Activated CD4-positive, alpha-beta T cell treated with anti-CD3 and anti-CD28 coated beads, Interleukin-2, amount 50 U/mL, for 48 hours (primary cell): ENCODE data around the gene KRTAP9-8.
"Not testable (repeated sequence)": the region's sequence is repeated elsewhere in the genome, so short reads cannot be mapped to it uniquely, and the experiment has no call there.

ENCODE experiments used
- DNase-seq, 2 experiments: peaks; one replicate each; pipeline ENCODE4 v3.0.0-alpha.2; 2020

Gene KRTAP9-8

DNA sequence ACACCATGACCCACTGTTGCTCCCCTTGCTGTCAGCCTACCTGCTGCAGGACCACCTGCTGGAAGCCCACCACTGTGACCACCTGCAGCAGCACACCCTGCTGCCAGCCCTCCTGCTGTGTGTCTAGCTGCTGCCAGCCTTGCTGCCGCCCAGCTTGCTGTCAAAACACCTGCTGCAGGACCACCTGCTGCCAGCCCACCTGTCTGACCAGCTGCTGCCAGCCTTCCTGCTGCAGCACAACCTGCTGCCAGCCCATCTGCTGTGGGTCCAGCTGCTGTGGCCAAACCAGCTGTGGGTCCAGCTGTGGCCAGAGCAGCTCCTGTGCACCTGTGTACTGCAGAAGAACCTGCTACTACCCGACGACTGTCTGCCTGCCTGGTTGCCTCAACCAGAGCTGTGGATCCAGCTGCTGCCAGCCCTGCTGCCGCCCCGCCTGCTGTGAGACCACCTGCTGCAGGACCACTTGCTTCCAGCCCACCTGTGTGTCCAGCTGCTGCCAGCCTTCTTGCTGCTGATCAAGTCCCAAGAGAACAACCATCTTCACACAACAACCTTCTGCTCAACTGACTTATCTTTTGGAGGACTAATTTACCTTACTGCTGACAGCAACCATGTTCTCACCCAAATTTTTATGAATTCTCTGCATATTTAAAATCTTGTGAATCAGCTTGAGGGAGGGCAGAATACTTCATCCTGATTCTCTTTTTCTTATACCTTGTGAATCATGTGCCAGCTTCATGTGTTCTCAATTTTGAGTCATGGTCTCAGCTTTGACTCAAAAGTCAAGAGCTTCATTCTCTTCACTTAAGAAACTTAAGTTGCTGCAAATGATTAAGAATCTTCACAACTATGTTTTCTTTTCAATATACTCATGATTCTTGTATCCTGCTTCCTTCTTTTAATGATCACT is 17.8 kb downstream of the KRTAP9-8 start, which contains the start of gene KRTAP9-9:
KRTAP9-9 (plus strand) TSS at position 4 of the 910 bp plus-strand sequence.
- not testable (repeated sequence) for DNase-seq

DNA sequence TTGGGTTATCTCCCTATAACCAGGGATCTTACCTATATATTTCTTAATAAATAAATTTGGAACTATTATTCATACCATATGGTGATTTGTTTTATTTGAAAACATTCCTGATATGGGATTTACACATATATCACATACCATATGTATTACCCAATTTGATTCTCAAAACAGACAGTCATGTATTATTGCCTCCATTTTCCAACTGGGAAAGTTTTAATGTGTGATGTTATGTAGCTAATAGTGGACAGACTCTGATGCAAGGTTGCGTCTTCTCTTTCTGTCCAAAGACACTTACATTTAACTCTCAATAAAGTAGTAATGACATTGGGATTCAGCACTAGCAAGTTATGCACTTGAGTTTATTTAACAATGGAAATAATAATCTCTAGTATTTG is 18.5 kb downstream of the KRTAP9-8 start:
- no peak for DNase-seq

DNA sequence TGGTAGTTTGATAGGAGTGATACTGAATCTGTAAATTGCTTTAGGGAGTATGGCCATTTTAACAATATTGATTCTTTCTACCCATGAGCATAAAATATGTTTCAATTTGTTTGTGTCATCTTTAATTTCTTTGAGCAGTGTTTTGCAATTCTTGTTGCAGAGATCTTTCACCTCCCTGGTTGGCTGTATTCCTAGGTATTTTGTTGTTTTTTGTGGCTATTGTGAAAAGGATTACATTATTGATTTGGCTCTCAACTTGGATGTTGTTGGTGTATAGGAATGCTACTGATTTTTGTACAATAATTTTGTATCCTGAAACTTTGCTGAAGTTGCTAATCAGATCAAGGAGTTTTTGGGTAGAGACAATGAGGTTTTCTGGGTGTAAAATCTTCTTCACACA is 20.6 kb downstream of the KRTAP9-8 start:
- DNase-seq, result no peak

DNA sequence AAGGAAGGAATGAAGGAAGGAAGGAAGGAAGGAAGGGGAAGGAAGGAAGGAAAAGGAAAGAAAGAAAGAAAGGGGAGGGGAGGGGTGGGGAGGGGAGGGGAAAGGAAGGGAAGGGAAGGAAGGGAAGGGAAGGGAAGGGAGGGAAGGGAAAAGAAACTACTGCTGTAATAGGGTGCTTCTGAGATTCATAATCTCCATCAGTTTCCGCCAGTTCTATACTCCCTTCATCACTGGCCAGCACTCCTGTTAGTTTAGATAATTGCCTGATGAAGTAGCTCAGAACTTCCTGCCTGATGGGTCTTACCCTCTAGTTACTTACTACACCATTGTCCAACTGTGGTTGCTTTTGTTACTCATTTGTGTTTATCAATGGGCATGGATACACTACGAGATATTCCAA is 25.4 kb downstream of the KRTAP9-8 start:
- no peak for DNase-seq

DNA sequence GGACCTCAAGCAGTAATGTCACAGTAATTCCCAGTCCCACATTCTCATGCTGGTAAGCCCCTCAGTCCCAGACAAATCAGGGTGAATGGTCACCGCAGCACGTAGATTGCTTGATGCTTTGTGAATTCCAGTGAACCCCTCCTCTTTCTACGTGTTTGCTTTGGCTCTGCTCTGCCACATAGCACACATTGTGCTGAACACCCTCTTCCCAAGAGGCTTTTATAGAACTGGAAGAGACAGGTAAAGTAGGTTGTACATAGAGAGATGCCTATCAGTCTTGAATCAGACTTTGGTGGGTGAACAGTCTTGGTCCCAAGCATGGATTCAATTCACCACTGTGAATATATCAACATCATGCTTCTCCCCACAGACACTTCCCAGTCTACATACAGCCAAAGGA is 26.8 kb downstream of the KRTAP9-8 start:
- DNase-seq, result no peak

DNA sequence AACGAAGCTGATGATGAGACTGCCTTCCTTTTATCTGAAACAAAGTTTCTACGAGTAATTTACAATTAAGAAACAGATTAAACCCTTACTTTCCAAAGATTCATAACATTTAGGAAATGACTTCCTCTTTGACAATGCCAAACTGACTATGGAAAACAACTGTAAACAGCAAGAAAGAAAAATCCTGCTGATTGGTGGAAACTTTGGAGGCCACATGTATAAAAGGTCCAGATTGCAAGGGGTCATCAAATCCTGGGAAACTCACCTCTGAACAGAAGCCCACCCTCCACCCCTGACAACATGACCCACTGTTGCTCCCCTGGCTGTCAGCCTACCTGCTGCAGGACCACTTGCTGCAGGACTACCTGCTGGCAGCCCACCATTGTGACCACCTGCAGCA is 27.3 kb downstream of the KRTAP9-8 start, which contains the start of gene KRTAP9-6:
KRTAP9-6 (plus strand) TSS at position 301 of the 400 bp plus-strand sequence; CDS start at position 301, 0 bp downstream.
- no peak for DNase-seq

DNA sequence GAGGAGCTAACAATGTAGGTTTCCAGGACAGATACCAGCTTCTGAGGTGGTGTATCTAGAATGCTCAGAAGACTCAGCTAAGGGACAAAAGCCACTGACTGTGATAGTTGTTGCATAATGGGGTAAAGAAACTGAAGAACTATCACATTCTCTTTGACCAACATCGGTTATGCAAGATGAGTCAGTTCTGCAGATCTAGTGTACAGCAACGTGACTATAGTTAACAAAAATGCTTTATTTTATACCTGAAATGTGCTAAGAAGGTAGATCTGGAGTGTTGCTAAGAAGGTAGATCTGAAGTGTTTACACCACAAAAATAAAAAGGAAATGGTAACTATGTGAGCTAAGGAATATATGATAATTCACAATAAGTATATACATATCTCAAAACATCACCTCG is 29.9 kb downstream of the KRTAP9-8 start:
- DNase-seq, result no peak

DNA sequence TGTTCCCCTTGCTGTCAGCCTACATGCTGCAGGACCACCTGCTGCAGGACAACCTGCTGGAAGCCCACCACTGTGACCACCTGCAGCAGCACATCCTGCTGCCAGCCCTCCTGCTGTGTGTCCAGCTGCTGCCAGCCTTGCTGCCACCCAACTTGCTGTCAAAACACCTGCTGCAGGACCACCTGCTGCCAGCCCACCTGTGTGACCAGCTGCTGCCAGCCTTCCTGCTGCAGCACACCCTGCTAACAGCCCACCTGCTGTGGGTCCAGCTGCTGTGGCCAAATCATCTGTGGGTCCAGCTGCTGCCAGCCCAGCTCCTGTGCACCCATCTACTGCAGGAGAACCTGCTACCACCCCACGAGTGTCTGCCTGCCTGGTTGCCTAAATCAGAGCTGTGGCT is 33.5 kb downstream of the KRTAP9-8 start:
- DNase-seq, result not testable (repeated sequence)

DNA sequence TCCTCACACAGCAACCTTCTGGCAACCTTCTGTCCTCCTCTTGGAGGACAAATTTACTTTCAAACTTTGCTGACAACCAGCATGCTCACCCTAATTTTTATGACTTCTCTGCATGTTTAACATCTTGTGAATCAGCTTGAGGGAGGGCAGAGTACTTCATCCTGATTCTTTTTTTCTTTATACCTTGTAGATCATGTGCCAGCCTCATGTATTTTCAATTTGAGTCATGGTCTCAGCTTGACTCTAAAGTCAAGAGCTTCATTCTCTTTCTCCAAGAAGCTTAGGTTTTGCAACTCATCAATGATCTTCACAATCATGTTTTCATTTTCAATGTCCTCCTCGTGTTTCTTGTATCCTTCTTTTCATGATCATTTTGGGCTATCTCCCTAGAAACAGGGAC is 34.1 kb downstream of the KRTAP9-8 start:
- no peak for DNase-seq

DNA sequence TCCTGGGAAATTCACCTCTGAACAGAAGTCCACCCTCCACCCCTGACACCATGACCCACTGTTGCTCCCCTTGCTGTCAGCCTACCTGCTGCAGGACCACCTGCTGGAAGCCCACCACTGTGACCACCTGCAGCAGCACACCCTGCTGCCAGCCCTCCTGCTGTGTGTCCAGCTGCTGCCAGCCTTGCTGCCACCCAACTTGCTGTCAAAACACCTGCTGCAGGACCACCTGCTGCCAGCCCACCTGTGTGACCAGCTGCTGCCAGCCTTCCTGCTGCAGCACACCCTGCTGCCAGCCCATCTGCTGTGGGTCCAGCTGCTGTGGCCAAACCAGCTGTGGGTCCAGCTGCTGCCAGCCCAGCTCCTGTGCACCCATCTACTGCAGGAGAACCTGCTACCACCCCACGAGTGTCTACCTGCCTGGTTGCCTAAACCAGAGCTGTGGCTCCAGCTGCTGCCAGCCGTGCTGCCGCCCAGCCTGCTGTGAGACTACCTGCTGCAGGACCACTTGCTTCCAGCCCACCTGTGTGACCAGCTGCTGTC is 37.9 kb downstream of the KRTAP9-8 start, which contains the start of gene KRTAP9-7:
KRTAP9-7 (plus strand) TSS at position 51 of the 543 bp plus-strand sequence; CDS start at position 51, 0 bp downstream.
- DNase-seq, result not testable (repeated sequence)

DNA sequence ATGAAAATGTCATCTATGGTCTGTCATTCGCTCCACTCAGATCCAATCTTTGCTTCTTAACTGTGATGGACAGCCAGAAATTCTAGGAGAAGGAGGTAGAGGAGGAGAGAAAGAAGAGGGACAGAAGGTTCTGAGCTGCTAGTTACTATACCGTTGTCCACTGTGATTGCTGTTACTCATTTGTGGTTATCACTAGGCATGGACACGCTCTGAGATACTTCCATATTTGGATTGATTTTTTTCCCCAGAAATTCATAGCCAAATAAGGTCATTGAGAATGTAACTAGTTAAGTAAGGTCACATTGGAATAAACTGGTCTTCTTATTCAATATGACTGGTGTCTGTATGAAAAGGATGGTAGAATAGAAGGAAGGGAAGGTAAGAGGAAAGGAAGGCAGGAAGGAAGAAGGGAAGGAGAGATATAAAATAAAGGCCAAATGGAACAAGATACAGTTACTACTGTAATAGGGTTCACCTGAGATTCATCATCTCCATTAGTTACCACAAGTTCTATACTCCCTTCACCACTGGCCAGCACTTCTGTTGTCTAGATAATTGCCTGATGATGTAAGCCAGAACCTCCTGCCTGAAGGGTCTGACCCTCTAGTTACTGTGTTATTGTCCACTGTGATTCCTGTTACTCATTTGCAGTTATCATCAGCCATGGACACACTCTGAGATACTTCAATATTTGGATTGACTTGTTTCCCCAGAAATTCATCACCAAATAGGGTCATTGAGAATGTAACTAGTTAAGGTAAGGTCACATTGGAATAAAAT is 40.6 kb downstream of the KRTAP9-8 start:
- DNase-seq, result no peak

DNA sequence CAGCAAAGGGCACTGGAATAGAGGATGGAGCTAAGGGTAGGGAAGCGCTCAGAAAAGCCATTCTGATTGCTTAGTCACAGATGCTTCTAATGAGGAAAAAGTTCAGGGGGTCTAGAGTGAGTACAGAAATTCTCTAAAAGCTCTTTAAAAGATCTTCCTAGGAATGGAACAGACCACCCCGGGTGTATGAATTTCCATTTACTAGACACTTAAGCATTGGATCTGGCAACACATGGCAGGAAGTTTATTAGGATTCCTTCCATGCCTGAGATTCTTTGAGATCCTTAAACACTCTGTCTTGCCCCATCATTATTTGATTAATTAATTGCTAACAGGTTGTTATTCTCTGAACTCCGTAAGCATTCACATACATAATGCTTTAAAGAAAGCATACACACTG is 46.2 kb downstream of the KRTAP9-8 start:
- no peak for DNase-seq

DNA sequence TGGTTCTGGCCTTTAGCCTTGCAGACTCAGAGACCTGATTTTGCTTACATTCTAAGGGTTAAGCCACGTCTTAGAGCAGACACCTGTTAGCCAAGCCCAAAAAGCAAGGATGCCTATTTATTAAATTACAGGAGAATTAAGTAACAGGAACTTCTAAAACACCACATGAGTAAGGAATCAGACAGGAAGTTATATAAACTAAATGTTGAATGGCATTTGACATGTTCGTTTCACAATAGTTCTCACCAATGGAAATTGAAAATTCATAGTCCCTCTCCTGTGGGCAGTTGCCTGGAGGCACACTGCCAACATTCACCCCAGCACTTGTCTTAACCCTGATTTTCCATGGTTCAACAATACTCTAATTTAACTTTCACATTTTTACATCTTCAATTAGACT is 46.7 kb downstream of the KRTAP9-8 start:
- no peak for DNase-seq

DNA sequence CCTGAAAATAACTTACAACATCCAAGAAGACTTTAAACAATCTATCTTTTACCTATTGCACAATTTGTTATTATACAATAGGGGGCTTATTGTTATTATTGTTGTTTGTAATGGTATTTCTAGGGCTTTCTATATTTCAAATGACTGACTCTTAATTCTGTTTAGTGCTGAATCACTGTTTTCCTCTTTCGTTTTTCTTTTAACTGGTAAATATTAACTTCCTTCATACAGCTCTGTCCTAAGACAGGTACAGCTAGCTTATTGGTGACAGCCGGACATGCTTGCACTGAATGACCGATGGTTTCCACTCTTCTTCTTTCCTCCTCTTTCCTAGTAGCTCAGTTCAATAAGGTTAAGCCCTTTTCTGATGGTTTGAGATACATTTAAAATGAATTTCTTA is 49.3 kb downstream of the KRTAP9-8 start:
- no peak for DNase-seq
